ENCODE results near the gene VKORC1L1.
"Not testable (repeated sequence)": the region's sequence is repeated elsewhere in the genome, so short reads cannot be mapped to it uniquely, and the experiment has no call there.

VKORC1L1 gene

DNA sequence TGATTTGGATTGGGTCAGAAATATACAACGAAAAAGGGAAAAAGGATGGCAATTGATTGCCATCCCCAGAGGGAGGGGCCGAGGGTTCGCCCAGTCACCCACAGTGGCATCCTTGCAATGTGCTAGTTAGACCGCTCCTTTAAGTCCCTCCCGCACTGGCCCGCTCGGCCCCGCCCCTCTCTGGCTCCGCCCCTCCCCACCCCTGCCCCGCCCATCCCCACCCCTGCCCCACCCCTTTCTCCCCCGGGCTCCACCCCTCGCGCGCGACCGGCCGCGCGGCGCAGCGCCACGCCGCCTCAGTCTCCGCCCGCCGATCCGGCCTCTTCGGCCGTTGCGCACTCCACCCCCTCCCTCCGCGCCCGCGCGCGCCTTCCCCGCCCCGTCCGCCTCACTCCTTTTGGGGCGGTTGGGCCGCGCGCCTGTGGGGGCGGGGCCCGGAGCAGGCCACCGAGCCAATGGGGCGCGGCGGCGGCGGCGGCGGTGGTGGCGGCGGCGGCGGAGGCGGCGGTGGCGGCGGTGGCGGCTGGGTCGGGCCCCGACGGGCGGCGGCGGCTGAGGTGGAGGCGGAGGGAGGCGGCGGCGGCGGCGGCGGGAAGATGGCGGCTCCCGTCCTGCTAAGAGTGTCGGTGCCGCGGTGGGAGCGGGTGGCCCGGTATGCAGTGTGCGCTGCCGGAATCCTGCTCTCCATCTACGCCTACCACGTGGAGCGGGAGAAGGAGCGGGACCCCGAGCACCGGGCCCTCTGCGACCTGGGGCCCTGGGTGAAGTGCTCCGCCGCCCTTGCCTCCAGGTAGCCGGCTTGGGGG, at the start of gene VKORC1L1:
Gene VKORC1L1, plus strand, starts transcription at position 299 of the 806 bp plus-strand sequence. Its CDS starts 298 bp downstream, at position 597.
- DNase-seq, result peak; percentile 90

DNA sequence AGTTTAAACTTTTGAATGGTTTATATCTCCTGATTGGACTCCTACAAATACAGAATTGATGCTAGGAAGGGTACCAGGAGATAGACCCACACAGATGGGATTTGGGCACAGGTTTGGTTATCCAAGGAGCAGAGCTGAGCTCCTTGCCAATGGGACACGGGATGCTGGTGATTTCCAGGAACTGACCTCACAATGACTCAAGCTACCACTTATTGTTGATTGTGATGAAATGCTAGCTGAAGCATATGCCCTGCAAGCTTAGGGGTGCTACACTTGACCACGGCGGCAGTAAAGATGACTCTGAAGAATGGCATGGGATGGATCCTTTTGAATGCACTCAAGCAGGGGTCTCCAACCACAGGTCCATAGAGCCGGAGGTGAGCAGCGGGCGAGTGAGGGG, 45.5 kb upstream of the VKORC1L1 start:
- no peak for DNase-seq

DNA sequence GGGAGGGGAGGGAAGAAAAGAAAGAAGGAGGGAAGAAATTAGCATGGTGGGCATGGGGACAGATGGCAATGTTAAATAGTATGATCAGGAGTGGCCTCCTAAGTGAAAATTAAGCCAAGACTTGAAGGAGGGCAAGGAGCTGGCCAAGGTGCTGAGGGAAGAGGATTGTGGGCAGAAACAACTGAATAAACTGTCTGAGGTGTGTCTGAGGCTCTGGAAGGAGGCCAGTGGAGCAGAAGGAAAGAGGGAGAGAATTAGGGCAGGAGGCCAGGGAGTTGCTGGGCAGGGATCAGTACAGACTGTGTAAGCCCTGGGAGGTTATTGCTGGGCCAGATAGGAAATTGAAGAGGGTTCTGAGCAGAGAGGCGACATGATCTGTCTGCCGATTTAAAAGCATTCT, 40.6 kb upstream of the VKORC1L1 start:
- DNase-seq, result no peak

DNA sequence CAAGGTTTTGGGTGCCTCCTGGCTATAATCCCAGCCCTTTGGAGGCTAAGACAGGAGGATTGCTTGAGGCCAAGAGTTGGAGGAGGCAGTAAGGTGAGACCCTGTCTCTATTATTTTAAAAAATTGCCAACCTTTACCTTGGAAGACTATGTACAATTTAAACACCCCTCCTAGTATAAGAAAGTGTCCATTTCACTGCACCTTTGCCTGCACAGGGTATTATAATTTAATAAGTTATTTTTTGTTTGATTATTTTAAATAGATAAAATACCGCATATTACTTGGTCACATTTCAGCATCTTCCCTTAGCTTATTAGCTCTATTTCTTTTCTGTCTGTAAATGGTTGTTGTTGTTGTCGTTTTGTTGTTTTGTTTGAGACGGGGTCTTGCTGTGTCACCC, 36.2 kb upstream of the VKORC1L1 start:
- DNase-seq, result not testable (repeated sequence)

DNA sequence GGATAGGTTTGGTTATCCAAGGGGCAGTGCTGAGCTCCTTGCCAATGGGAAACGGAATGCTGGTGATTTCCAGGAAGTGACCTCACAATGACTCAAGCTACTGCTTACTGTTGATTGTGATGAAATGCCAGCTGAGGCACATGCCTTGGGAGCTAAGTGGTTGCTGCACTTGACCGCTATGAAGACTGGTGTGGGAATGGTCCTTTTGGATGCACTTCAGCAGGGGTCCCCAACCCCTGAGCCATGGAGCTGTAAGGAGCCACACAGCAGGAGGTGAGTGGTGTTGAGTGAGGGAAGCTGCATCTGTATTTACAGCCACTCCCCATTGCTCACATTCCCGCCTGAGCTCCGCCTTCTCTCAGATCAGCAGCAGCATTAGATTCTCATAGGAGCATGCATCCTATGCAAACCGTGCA, 35.3 kb upstream of the VKORC1L1 start:
- not testable (repeated sequence) for DNase-seq

DNA sequence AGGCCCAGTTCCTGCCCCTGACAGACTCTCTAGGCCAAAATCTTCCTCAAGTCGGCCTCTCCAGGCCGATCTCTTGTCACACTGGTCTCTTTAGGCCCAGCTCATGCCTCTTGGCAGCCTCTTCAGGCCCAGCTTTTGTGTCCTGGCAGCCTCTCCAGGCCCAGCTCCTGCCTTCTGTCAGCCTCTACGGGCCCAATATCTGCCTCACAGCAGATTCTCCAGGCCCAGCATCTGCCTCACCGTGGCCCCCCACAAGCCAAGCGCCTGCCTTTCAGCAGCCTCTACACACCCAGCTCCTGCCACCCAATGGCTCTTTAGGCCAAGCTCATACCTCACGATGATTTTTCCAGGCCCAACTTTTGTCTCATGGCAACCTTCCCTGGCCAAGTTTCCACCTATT, 33.0 kb upstream of the VKORC1L1 start:
- DNase-seq, result no peak

DNA sequence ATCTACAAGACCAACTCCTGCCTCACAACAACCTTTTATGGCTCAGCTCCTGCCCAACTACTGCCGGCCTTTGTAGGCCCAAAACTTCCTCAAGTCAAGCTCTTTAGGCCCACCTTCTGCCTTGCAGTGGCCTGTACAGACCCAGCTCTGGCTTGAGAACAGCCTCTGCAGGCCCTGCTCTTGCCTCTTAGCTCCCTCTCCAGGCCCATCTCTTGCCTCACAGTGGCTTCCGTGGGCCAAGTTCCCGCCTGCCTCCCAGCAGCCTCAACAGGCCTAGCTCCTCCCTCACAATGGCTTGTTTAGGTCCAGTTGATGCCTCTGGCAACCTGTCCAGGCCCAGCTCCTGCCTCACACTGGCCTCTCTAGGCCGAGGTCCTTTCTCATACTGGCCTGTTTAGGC, 32.4 kb upstream of the VKORC1L1 start:
- DNase-seq, result no peak

DNA sequence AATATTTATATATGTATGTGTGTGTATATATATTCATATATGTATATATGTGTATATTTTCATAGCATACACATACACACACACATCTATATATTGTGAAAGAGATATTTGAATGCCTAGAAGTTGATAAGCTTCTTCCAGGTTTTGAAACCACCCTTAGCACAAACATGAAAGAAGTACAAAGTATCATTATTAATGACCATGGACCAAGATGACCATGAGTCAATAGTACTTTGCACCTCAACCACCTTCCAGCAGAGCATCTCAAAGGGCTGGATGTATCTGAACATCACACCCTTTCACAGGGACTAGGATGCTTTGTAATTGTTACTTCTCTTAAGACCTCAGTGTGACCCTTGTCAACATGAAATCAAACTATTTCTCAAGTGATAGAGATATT, 29.3 kb upstream of the VKORC1L1 start:
- not testable (repeated sequence) for DNase-seq

DNA sequence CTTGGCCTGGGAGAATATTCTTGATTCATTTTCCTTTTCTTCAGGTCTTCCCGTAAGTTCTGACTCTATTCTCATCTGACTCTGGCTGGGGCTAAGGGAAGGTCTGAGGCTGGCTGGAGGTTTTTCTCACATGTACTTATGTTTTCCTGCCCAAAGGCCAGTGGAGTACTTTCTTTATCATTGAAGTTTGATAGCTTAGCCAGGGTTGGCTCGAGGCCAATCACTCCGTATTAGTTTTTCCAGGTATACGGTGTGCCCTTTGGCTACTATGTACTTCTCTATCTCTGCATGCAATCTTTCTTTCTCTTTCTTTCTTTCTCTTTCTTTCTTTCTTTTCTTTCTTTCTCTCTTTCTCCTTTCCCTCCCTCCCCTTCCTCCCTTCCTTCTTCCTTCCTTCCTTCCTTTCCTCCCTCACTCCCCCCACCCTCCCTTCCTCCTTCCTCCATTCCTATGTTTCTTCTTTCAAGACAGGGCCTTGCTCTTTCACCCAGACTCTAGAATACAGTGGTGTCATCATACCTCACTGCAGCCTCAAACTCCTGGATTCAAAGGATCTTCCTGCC, 26.8 kb upstream of the VKORC1L1 start:
- no peak for DNase-seq

DNA sequence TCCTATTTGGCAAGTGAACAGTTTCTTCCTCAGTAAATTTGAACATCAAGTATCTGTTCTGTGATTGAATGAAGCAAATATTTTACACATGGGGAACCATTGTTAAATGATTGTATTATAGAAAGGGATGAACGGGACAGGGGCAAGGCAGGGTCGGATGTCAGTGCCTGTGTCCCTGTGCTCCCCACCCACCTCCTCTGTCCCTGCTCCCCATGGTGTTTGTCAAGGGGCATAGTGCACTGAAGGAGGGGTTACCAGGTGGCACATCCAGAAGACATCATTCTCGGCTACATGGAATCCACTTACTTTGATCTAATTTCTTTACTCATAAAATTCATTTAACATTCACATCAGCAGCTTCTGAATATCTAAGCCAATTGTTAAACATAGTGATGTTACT, 19.4 kb upstream of the VKORC1L1 start:
- DNase-seq, result not testable (repeated sequence)

DNA sequence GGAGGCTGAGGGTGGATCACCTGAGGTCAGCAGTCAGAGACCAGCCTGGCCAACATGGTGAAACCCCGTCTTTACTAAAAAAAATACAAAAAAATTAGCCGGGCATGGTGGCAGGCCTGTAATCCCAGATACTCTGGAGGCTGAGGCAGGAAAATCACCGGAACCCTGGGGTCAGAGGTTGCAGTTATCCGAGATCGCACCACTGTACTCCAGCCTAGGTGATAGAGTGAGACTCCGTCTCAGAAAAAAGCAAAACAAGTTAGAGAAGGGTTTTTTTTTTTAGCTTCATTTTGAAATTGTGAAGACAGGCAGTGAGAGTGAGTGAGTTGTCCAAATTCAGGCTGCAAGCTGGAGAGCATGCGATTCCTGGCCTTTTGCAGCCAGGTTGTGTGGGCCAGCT, 19.0 kb upstream of the VKORC1L1 start:
- DNase-seq, result not testable (repeated sequence)

DNA sequence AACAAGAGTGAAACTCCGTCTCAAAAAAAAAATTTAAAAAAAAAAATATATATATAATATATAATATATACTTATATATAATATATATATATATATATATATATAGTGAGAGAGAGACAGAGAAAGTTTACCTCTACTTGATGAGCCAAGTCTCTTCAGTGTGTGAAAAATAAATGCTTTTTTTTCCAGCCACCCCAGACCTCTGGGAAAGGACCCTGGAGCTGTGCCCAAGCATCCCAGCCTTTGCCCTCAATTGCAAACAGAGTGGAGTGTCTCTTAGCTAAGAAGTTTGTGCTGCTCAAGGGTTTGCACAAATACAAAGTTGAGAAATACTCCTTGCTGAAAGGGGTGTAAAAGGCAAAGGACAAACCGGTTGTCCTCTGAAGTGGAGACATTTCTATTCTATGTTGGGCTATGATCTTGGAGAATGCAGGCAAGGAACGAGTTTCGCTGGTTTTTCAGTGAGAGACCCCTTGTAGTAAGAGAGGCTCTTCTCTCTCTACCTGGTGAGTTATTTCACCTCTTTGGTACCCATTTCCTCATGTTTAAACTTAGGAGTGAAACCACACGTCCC, 15.5 kb upstream of the VKORC1L1 start:
- DNase-seq, result not testable (repeated sequence)

DNA sequence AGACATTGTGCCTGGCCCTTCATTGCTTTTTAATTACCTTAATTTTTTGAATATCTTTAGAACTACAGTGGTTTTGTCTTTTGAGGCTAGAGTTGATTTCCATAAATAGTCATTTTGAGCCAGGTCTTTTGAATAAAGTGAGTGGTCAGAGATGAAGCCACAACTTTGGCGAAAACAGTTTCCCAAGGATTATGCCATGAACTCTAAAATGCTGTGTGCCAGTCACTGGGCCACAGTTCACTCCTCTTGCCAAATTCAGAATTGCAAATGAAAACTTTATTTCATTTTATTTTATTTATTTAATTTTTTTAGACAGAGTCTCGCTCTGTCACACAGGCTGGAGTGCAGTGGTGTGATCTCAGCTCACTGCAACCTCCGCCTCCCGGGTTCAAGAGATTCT, 14.2 kb upstream of the VKORC1L1 start:
- DNase-seq, result not testable (repeated sequence)

DNA sequence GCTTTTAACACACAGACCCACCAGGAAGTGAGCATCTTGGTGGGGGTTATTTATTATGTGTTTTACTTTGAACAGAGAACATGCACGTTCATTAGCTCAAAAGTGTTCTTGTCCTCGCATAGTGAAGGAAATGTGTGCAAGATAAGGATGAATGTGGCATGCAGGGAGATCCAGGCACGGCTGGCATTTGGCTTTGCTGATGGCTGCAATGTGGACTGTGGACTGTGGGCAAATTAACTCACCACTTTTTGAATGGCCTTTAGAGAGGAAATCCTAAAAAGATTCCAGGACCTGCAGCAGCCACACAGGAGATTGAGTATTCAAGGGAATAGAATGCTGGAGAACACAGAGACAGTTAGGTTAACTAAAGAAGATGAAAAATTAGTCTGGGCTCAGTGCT, 6.6 kb upstream of the VKORC1L1 start:
- not testable (repeated sequence) for DNase-seq

DNA sequence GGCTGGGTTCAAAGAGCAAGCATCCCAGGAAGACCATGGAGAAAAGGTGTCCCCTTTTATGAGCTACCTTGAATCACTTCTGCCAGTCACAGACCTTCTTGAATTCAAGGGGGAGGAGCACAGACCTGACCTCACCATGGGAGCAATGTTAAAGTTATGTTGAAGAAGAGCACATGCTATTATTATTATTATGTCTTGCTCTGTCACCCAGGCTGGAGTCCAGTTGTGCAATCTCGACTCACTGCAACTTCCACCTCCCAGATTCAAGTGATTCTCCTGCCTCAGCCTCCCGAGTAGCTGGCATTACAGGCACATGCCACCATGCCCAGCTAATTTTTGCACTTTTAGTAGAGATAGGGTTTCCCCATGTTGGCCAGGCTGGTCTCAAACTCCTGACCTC, 5.2 kb upstream of the VKORC1L1 start:
- not testable (repeated sequence) for DNase-seq

DNA sequence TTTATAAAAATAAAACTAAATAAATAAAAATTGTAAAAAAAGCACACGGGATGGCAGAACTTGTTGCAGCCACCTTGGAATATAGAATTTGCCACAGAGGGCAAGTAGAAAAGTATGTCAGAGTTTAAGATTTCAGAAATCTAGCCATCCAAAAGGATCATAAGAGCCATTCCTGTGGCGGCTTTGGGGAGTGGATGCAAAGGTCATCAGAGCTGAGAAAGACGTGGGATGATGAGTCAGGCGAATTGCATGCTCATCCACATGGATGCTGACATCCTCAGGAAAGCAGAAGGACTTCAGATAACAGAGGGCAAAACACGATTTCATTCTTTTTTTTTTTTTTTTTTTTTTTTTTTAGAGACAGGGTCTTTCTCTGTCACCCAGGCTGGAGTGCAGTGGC, 3.6 kb upstream of the VKORC1L1 start:
- DNase-seq, result not testable (repeated sequence)

DNA sequence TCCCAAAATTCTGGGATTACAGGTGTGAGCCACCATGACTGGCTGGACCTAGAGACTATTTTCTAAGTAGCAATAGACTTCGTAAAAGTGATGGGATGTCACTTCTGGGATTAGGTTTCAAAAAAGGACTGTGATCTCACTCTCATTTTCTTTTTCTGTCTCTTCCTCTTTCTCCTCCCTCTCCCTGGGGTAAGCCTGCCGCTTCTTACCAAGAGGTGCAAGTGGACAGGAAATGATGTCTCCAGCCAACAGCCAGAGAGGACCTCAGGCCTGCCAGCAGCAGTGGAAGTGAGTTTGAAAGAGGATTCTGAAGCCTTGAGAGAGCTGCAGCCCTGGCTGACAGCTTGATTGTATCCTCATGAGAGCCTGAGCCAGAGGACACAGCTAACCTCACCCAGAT, 1.4 kb upstream of the VKORC1L1 start:
- not testable (repeated sequence) for DNase-seq

DNA sequence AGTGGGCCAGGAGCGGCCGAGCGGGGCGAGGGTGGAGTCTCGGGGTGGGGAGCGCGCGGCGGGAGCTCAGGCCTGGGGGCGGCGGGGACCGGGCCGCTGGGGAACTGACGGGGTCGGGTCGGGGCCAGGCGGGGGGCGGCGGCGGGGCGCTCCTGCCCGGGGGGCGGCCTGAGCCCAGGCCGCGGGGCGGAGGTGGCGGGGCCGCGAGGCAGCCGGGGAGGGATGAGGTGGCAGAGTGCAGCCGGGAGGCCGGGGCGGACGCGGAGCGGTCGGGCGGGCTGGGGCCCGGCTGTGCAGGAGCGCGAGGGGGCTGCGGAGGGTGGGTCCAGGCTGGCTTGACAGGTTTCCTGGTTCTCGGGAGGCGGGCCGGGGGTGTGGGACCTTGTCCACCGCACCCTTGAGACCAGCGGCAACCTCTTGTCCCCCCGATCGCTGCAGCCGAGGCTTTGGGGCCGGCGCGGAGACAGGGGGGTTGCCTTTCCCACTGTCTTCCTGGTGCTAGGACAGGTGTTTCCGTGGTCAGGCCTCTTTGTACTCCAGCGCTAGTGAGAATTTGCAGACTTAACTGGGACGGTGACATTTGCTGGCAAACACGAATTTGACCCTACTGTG, 814 bp downstream of the VKORC1L1 start:
- peak; percentile 36 for DNase-seq

DNA sequence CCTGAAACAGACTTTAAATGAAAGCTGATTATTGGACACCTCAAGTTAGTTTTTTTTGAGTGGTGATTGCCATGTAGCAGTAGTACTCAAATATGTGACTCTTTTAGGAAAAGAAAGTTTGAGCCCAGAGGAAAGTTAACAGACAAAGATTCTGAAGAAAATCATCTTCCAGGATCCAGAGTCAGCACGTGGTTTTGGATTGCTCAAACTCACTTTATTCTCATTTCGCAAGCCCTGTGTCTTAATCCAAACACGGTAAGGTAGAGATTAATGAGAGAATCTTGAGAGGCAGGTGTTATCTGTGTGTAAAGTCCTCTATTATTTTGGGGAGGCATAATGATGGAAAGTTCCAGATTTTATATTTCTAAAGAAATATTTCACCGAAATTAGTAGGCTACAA, 2.8 kb downstream of the VKORC1L1 start:
- not testable (repeated sequence) for DNase-seq

DNA sequence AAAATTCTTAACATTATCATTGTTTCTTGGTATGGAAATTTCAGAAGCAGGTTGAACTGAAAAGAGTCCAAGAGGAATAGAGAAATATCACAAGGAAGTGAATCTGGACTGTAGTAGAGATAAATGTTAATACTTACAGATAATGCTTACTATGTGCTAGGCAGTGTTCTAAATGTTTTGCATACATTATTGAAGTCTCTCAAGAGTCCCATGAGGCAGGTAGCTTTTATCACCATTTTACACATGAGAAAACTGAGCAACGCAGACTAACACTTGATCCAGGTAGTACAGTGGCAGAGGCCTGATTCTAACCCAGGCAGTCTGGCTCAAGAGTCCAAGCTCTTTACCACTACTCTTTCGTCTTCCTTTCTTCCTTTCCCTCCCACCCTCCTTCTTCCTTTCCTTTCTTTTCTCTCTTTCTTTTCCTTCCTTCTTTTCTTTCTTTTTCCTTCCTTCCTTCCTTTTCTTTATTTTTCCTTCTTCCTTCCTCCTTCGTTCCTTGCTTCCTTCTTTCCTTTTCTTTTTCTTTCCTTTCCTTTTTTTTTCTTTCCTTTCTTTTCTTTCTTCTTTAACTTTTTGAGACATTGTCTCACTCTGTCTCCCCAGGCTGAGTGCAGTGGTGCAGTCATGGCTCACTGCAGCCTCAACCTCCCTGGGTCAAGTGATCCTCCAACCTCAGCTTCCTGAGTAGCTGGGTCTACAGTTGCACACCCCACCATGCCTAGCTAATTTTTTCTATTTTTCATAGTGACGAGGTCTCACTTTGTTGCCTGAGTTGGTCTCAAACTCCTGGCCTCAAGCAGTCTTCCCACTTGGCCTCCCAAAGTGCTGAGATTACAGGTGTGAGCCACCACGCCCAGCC, 6.6 kb downstream of the VKORC1L1 start:
- DNase-seq, result not testable (repeated sequence)

DNA sequence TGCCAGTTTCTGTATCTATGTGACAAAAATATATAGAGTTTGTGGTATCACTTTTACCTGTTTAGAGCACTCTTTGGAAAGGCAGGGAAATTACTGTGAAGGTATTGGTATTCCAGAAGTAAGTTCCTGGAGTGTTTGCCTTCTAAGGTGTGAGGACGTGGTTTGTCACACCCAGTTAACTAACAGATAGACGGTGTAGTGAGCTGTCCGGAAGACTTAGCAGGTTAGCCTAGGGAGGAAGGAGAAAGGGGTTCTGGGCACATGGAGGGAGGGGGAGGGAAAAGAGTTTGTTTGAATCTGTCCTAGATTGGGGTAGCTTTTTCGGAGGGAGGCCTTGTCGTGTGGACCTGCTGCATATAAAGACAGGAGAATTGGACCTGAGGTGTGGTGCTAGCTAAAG, 7.4 kb downstream of the VKORC1L1 start:
- DNase-seq, result not testable (repeated sequence)

DNA sequence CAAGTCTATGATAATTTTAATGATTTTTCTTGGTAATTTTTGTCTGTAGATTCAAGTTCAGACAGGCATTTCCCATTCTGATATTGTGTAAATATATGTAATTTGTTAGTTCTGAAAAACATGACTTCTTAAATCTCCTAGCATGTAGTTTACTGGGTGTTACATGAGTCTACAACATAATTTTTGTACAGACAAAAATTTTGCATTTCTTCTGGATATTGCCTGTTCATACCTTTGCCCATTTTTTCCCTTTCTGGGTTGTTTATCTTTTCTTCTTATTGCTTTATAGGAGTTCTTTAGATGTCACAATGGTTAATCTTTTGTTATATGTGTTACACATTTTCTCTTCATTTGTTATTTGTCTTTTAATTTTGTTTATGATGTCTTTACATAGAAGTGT, 12.1 kb downstream of the VKORC1L1 start:
- DNase-seq, result not testable (repeated sequence)

DNA sequence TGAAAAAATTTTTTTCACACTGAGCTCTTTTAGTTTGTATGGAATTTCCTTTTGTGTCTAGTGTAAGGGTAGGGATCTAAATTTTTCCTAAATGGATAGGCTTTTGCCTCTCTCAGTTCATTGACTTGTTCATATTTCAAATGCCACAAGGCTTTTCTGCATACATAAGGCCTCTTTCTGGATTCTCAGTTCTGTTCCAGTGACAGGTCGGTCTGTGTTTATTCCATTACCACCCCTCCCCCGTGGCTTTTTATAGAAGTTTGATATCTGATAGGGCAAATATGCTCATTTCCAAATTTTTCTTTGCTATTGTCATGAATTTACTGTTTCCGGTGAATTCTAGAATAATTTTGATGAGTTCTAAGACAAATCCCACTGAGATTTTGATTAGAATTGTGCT, 12.7 kb downstream of the VKORC1L1 start:
- DNase-seq, result not testable (repeated sequence)

All from NCI-H146 (cell line).